Measurements from ENCODE around the gene BEST1.
A peak's percentile ranks its signal among the peaks of the same experiment; 100 is the strongest.

Gene BEST1

GRCh38 chr11:61918938-61919704 lies 31.0 kb upstream of the BEST1 start:
- Histone ChIP-seq H2AFZ (ENCODE audit: low read length) (no peak overlapping the region), H3K23ac (ENCODE audit: low read depth, low read length, poor library complexity) (no peak overlapping the region), H3K4ac (ENCODE audit: low read length) (no peak overlapping the region), H2AK5ac (ENCODE audit: low read depth, low read length) (peak overlapping the region; percentile 61), H3K14ac (ENCODE audit: low read length) (no peak overlapping the region), H3K79me1 (ENCODE audit: low read depth, low read length) (peaks cover 1% of the 10 kb centered on the region), H3K4me3 (ENCODE audit: low read length in 2 of 2) (no peak overlapping the region), H3K18ac (ENCODE audit: low read length) (no peak overlapping the region), H3K9ac (ENCODE audit: low read depth, low read length, poor library complexity) (no peak overlapping the region), H3K4me1 (ENCODE audit: control insufficient read depth in 2 of 2, insufficient read depth in 1 of 2, low read depth in 1 of 2, low read length in 2 of 2) (peaks cover 14 to 19% of the 10 kb centered on the region in 2 donors), H4K8ac (ENCODE audit: low read depth, low read length) (no peak overlapping the region), H3K4me2 (ENCODE audit: insufficient read depth, low read length, poor library complexity, severe bottlenecking) (no peak overlapping the region), H2BK12ac (ENCODE audit: low read length) (no peak overlapping the region), H2BK15ac (ENCODE audit: low read length) (peak overlapping the region; percentile 34), H2BK5ac (ENCODE audit: low read length) (no peak overlapping the region), H4K91ac (ENCODE audit: low read depth, low read length, poor library complexity) (no peak overlapping the region), H3K27me3 (ENCODE audit: control insufficient read depth in 3 of 3, insufficient read depth in 3 of 3, low read depth in 1 of 3, low read length in 3 of 3) (peaks cover 4 to 46% (median 22%) of the 10 kb centered on the region in 3 experiments), H2BK120ac (ENCODE audit: low read depth, low read length) (no peak overlapping the region), H3K9me3 (replicated peaks in 1 of 2; ENCODE audit: control insufficient read depth in 2 of 2, insufficient read depth in 1 of 2, low read depth in 1 of 2, low read length in 2 of 2) (no peaks in the 10 kb centered on the region), H3K36me3 (replicated peaks in 1 of 2; ENCODE audit: control insufficient read depth in 2 of 2, insufficient read depth in 2 of 2, low read length in 2 of 2) (no peaks in the 10 kb centered on the region), H3K27ac (replicated peaks; ENCODE audit: low read length) (no peak overlapping the region)
- DNase-seq (ENCODE audit: low spot score): no peak
- WGBS, 2 donors (ENCODE audit: extremely low coverage in 2 of 2, insufficient read length in 2 of 2, insufficient replicate concordance in 1 of 2): no CpG with 5 or more reads among the region's 6 CpGs

GRCh38 chr11:61919705-61920631 lies 30.2 kb upstream of the BEST1 start:
- Histone ChIP-seq H3K4me1 (ENCODE audit: control insufficient read depth in 2 of 2, insufficient read depth in 1 of 2, low read depth in 1 of 2, low read length in 2 of 2) (peaks cover 14 to 19% of the 10 kb centered on the region in 2 donors), H3K4ac (ENCODE audit: low read length) (no peak overlapping the region), H2AFZ (ENCODE audit: low read length) (no peak overlapping the region), H2BK5ac (ENCODE audit: low read length) (no peak overlapping the region), H3K18ac (ENCODE audit: low read length) (peak overlapping the region; percentile 44), H3K14ac (ENCODE audit: low read length) (no peak overlapping the region), H3K9me3 (replicated peaks in 1 of 2; ENCODE audit: control insufficient read depth in 2 of 2, insufficient read depth in 1 of 2, low read depth in 1 of 2, low read length in 2 of 2) (no peaks in the 10 kb centered on the region), H3K36me3 (replicated peaks in 1 of 2; ENCODE audit: control insufficient read depth in 2 of 2, insufficient read depth in 2 of 2, low read length in 2 of 2) (no peaks in the 10 kb centered on the region), H2BK12ac (ENCODE audit: low read length) (peak overlapping the region; percentile 30), H3K4me3 (ENCODE audit: low read length in 2 of 2) (no peak overlapping the region), H2AK5ac (ENCODE audit: low read depth, low read length) (peak overlapping the region; percentile 61), H3K9ac (ENCODE audit: low read depth, low read length, poor library complexity) (no peak overlapping the region), H2BK15ac (ENCODE audit: low read length) (peak overlapping the region; percentile 38), H3K79me1 (ENCODE audit: low read depth, low read length) (peaks cover 1% of the 10 kb centered on the region), H3K23ac (ENCODE audit: low read depth, low read length, poor library complexity) (peak overlapping the region; percentile 69), H4K8ac (ENCODE audit: low read depth, low read length) (no peak overlapping the region), H2BK120ac (ENCODE audit: low read depth, low read length) (no peak overlapping the region), H3K27ac (replicated peaks; ENCODE audit: low read length) (no peak overlapping the region), H4K91ac (ENCODE audit: low read depth, low read length, poor library complexity) (no peak overlapping the region), H3K4me2 (ENCODE audit: insufficient read depth, low read length, poor library complexity, severe bottlenecking) (no peak overlapping the region), H3K27me3 (ENCODE audit: control insufficient read depth in 3 of 3, insufficient read depth in 3 of 3, low read depth in 1 of 3, low read length in 3 of 3) (peaks cover 4 to 43% (median 22%) of the 10 kb centered on the region in 3 experiments)
- no peak for DNase-seq (ENCODE audit: low spot score)
- WGBS, 2 donors (ENCODE audit: extremely low coverage in 2 of 2, insufficient read length in 2 of 2, insufficient replicate concordance in 1 of 2): no CpG with 5 or more reads among the region's 13 CpGs

- H3K14ac ChIP-seq (ENCODE audit: low read length): no peak overlapping the region
- no peak overlapping the region for H3K27ac ChIP-seq (replicated peaks; ENCODE audit: low read length)
- H3K27me3 ChIP-seq (ENCODE audit: control insufficient read depth in 3 of 3, insufficient read depth in 3 of 3, low read depth in 1 of 3, low read length in 3 of 3): peaks cover 4 to 34% (median 19%) of the 10 kb centered on the region in 3 experiments
- H3K36me3 ChIP-seq (replicated peaks in 1 of 2; ENCODE audit: control insufficient read depth in 2 of 2, insufficient read depth in 2 of 2, low read length in 2 of 2): no peaks in the 10 kb centered on the region
- H3K23ac ChIP-seq (ENCODE audit: low read depth, low read length, poor library complexity): no peak overlapping the region
- no peak overlapping the region for H2AK5ac ChIP-seq (ENCODE audit: low read depth, low read length)
- peaks cover 1% of the 10 kb centered on the region for H3K79me1 ChIP-seq (ENCODE audit: low read depth, low read length)
- H3K9ac ChIP-seq (ENCODE audit: low read depth, low read length, poor library complexity): no peak overlapping the region
- H3K18ac ChIP-seq (ENCODE audit: low read length): peak overlapping the region; percentile 2
- H2BK15ac ChIP-seq (ENCODE audit: low read length): no peak overlapping the region
- no peak overlapping the region for H3K4me3 ChIP-seq (ENCODE audit: low read length in 2 of 2)
- no CpG with 5 or more reads among the region's 3 CpGs for WGBS, 2 donors (ENCODE audit: extremely low coverage in 2 of 2, insufficient read length in 2 of 2, insufficient replicate concordance in 1 of 2)
- no peak overlapping the region for H2BK120ac ChIP-seq (ENCODE audit: low read depth, low read length)
- peaks cover 14 to 19% of the 10 kb centered on the region in 2 donors for H3K4me1 ChIP-seq (ENCODE audit: control insufficient read depth in 2 of 2, insufficient read depth in 1 of 2, low read depth in 1 of 2, low read length in 2 of 2)
- no peak overlapping the region for H2BK5ac ChIP-seq (ENCODE audit: low read length)
- H2BK12ac ChIP-seq (ENCODE audit: low read length): no peak overlapping the region
- H3K4ac ChIP-seq (ENCODE audit: low read length): no peak overlapping the region
- H2AFZ ChIP-seq (ENCODE audit: low read length): no peak overlapping the region
- H3K9me3 ChIP-seq (replicated peaks in 1 of 2; ENCODE audit: control insufficient read depth in 2 of 2, insufficient read depth in 1 of 2, low read depth in 1 of 2, low read length in 2 of 2): no peaks in the 10 kb centered on the region
- no peak for DNase-seq (ENCODE audit: low spot score)
- no peak overlapping the region for H4K91ac ChIP-seq (ENCODE audit: low read depth, low read length, poor library complexity)
- H4K8ac ChIP-seq (ENCODE audit: low read depth, low read length): no peak overlapping the region
- H3K4me2 ChIP-seq (ENCODE audit: insufficient read depth, low read length, poor library complexity, severe bottlenecking): no peak overlapping the region
These were observed 28.7 kb upstream of the BEST1 start for GRCh38 chr11:61921446-61921845.

GRCh38 chr11:61922539-61922938 lies 27.6 kb upstream of the BEST1 start:
- H4K8ac ChIP-seq (ENCODE audit: low read depth, low read length): no peak overlapping the region
- peaks cover 0 to 32% (median 11%) of the 10 kb centered on the region in 3 experiments for H3K27me3 ChIP-seq (ENCODE audit: control insufficient read depth in 3 of 3, insufficient read depth in 3 of 3, low read depth in 1 of 3, low read length in 3 of 3)
- H2BK5ac ChIP-seq (ENCODE audit: low read length): no peak overlapping the region
- no peak for DNase-seq (ENCODE audit: low spot score)
- H4K91ac ChIP-seq (ENCODE audit: low read depth, low read length, poor library complexity): no peak overlapping the region
- no peaks in the 10 kb centered on the region for H3K9me3 ChIP-seq (replicated peaks in 1 of 2; ENCODE audit: control insufficient read depth in 2 of 2, insufficient read depth in 1 of 2, low read depth in 1 of 2, low read length in 2 of 2)
- no peak overlapping the region for H3K4me2 ChIP-seq (ENCODE audit: insufficient read depth, low read length, poor library complexity, severe bottlenecking)
- no peak overlapping the region for H2BK120ac ChIP-seq (ENCODE audit: low read depth, low read length)
- no peak overlapping the region for H3K18ac ChIP-seq (ENCODE audit: low read length)
- no peak overlapping the region for H2BK15ac ChIP-seq (ENCODE audit: low read length)
- no peak overlapping the region for H2BK12ac ChIP-seq (ENCODE audit: low read length)
- no peaks in the 10 kb centered on the region for H3K79me1 ChIP-seq (ENCODE audit: low read depth, low read length)
- H3K4ac ChIP-seq (ENCODE audit: low read length): no peak overlapping the region
- no peak overlapping the region for H3K4me3 ChIP-seq (ENCODE audit: low read length in 2 of 2)
- peaks cover 14 to 19% of the 10 kb centered on the region in 2 donors for H3K4me1 ChIP-seq (ENCODE audit: control insufficient read depth in 2 of 2, insufficient read depth in 1 of 2, low read depth in 1 of 2, low read length in 2 of 2)
- H2AFZ ChIP-seq (ENCODE audit: low read length): no peak overlapping the region
- no peak overlapping the region for H3K9ac ChIP-seq (ENCODE audit: low read depth, low read length, poor library complexity)
- H2AK5ac ChIP-seq (ENCODE audit: low read depth, low read length): no peak overlapping the region
- no peak overlapping the region for H3K23ac ChIP-seq (ENCODE audit: low read depth, low read length, poor library complexity)
- H3K36me3 ChIP-seq (replicated peaks in 1 of 2; ENCODE audit: control insufficient read depth in 2 of 2, insufficient read depth in 2 of 2, low read length in 2 of 2): no peaks in the 10 kb centered on the region
- no peak overlapping the region for H3K27ac ChIP-seq (replicated peaks; ENCODE audit: low read length)
- no peak overlapping the region for H3K14ac ChIP-seq (ENCODE audit: low read length)
- WGBS, 2 donors (ENCODE audit: extremely low coverage in 2 of 2, insufficient read length in 2 of 2, insufficient replicate concordance in 1 of 2): no CpG with 5 or more reads among the region's 6 CpGs
